ENCODE measurements around the gene RASSF3. TPM values are rescaled to one million over a fixed set of nuclear protein-coding genes. Genes with fewer than 3 reads are reported as not detected.
A peak's percentile ranks its signal among the peaks of the same experiment; 100 is the strongest.

The RASSF3 gene
- total and polyA plus RNA-seq, 10 of the 15 experiments (the other 5 are each of a cell fraction or from before 2014, with no cell fraction given): 6.9 to 62.4 (median 30.3) TPM

GRCh38 chr12:64660237-64661018 lies 50.1 kb downstream of the RASSF3 start:
- H2AFZ ChIP-seq (ENCODE audit: control insufficient read depth, low read depth, low read length): no peak overlapping the region
- intact Hi-C loops (cut with micrococcal nuclease; ENCODE audit: unreplicated experiment): no loop called here
- peaks cover 87% of the 10 kb centered on the region for H3K79me2 ChIP-seq (ENCODE audit: control insufficient read depth, insufficient read depth, low read length)
- no peak for FAIRE-seq
- POLR2A ChIA-PET: interaction anchor here (0.8 to 2.5 kb wide), 9 partner anchors 9 to 51 kb away, joined by 3 to 12 read pairs (median 4); no protein-coding TSS in a partner anchor
- CTCF ChIA-PET: interaction anchor here (0.9 to 1.2 kb wide), 5 partner anchors 12 to 141 kb away, joined by 3 to 5 read pairs (median 3); no protein-coding TSS in a partner anchor
- no TSS peak for BruUV-seq (replicated peaks)
- no peaks in the 10 kb centered on the region; the same call in 2 of the 3 replicates for H3K9me3 ChIP-seq (replicated peaks; ENCODE audit: control insufficient read depth, insufficient read depth, low read length)
- H3K4me1 ChIP-seq (ENCODE audit: control insufficient read depth, insufficient read depth, low read length): peaks cover 49% of the 10 kb centered on the region
- peaks cover 0 to 4% of the 10 kb centered on the region in 2 experiments; a peak in 2 of 4 replicates for H3K36me3 ChIP-seq (ENCODE audit: control insufficient read depth in 2 of 2, insufficient read depth in 2 of 2, low read length in 1 of 2)
- SMC1A ChIA-PET (ENCODE audit: uncharacterized antibody, unreplicated experiment): interaction anchor here (0.8 to 1.9 kb wide), 11 partner anchors 8 to 110 kb away, joined by 3 to 9 read pairs (median 5); no protein-coding TSS in a partner anchor
- RAD21 ChIA-PET (ENCODE audit: unreplicated experiment): interaction anchor here (0.9 to 1.7 kb wide), 10 partner anchors 9 to 70 kb away, joined by 3 to 8 read pairs (median 4); no protein-coding TSS in a partner anchor
- peak; percentile 81 for ATAC-seq
- in situ Hi-C loops (cut with MboI): no loop called here
- H3K4me3 ChIP-seq: no peak overlapping the region
- H3K27ac ChIP-seq (ENCODE audit: control insufficient read depth, insufficient read depth): peak overlapping the region; percentile 51
- H3K4me2 ChIP-seq (ENCODE audit: control insufficient read depth, insufficient read depth): peak overlapping the region; percentile 23
- H3K9ac ChIP-seq (ENCODE audit: control insufficient read depth, insufficient read depth, low read length): no peak overlapping the region
- H3K27me3 ChIP-seq (replicated peaks in 1 of 2; ENCODE audit: control insufficient read depth in 2 of 2, insufficient read depth in 2 of 2, low read length in 1 of 2): no peaks in the 10 kb centered on the region
- 1% methylated on average over 6 of the region's 6 CpGs for WGBS (ENCODE audit: insufficient coverage, insufficient replicate concordance, low lambda C conversion rate, missing lambda C conversion rate)
- peak; percentile 53 for DNase-seq (ENCODE audit: low read depth, low spot score)
- H4K20me1 ChIP-seq (ENCODE audit: control insufficient read depth, insufficient read depth): no peaks in the 10 kb centered on the region
- 0 out of 2 replicates have a peak, but pooled peaks have one; percentile 47 for TF ChIP-seq MEF2A (IDR thresholded peaks at IDR 0.05; ENCODE audit: insufficient read depth, low read depth, low read length)
- no peak for TF ChIP-seq CBX3 (IDR thresholded peaks at IDR 0.05; ENCODE audit: borderline replicate concordance, low read depth)
- TF ChIP-seq IKZF2 (IDR thresholded peaks at IDR 0.05): peak; percentile 98
- peak; percentile 84 for TF ChIP-seq ATF2 (IDR thresholded peaks at IDR 0.05; ENCODE audit: low read length)
- peak; percentile 27; the same call in 1 of the 2 replicates for TF ChIP-seq NR2F1 (conservative IDR thresholded peaks at IDR 0.05)
- TF ChIP-seq MTA3 (IDR thresholded peaks at IDR 0.05; ENCODE audit: borderline replicate concordance, low read length): peak; percentile 88; the same call in 1 of the 2 replicates
- peak; percentile 64; the same call in 1 of the 2 replicates for TF ChIP-seq FOXM1 (IDR thresholded peaks at IDR 0.05; ENCODE audit: low read depth, low read length)
- no peak for TF ChIP-seq YBX1 (IDR thresholded peaks at IDR 0.05)
- 0 out of 2 replicates have a peak, but pooled peaks have one; percentile 17 for TF ChIP-seq CREB1 (IDR thresholded peaks at IDR 0.05; ENCODE audit: low read depth)
- no peak; the same call in 1 of the 2 replicates for TF ChIP-seq ZNF687 (IDR thresholded peaks at IDR 0.05)
- no peak for TF ChIP-seq ZNF274 (IDR thresholded peaks at IDR 0.05; ENCODE audit: insufficient read depth, insufficient read length)
- no peak for TF ChIP-seq NKRF (conservative IDR thresholded peaks at IDR 0.05)
- no peak for TF ChIP-seq NFYA (IDR thresholded peaks at IDR 0.05; ENCODE audit: borderline replicate concordance, low read depth, low read length)
- TF ChIP-seq EED (IDR thresholded peaks at IDR 0.05; ENCODE audit: low read depth): peak; percentile 99
- TF ChIP-seq KDM1A (IDR thresholded peaks at IDR 0.05; ENCODE audit: borderline replicate concordance): no peak
- peak; percentile 95 to 96 for TF ChIP-seq BHLHE40 (IDR thresholded peaks at IDR 0.05; ENCODE audit: borderline replicate concordance in 1 of 2, low read depth in 2 of 2, low read length in 1 of 2)
